Left ventricle myocardium inferior (tissue), 1 donor: ENCODE data around the gene C9orf50. TPM values are rescaled to one million over a fixed set of nuclear protein-coding genes. Genes with fewer than 3 reads are reported as not detected.

ENCODE experiments used
- DNase-seq: peaks from one replicate; pipeline ENCODE4 v3.0.0-alpha.2; 2020
- H3K27ac ChIP-seq: fragments of 200-600 bp; replicated peaks from 2 replicates; pipeline ENCODE4 v1.8.0; 2021
- H3K27me3 ChIP-seq: fragments of 200-600 bp; 2 replicates; pipeline ENCODE4 v1.8.0; 2021; ENCODE audit warnings: low read depth
- H3K36me3 ChIP-seq: fragments of 200-600 bp; 2 replicates; pipeline ENCODE4 v1.8.0; 2021
- H3K4me1 ChIP-seq: fragments of 200-600 bp; 2 replicates; pipeline ENCODE4 v1.8.0; 2021
- H3K4me3 ChIP-seq: fragments of 200-600 bp; 2 replicates; pipeline ENCODE4 v1.8.0; 2021; ENCODE audit warnings: mild to moderate bottlenecking, moderate library complexity
- H3K9me3 ChIP-seq: fragments of 200-600 bp; replicated peaks from 2 replicates; pipeline ENCODE4 v1.8.0; 2021
- CTCF ChIP-seq: fragments of 200-600 bp; IDR thresholded peaks from 2 replicates; pipeline ENCODE4 v1.8.0; 2021; ENCODE audit warnings: antibody characterized with exemption, mild to moderate bottlenecking, borderline replicate concordance
- intact Hi-C: fragments of 100-400 bp; cut with micrococcal nuclease; formaldehyde crosslinking; loops from one replicate; pipeline ENCODE4 v1.11.0; 2022
- total RNA-seq: library from RNA; stranded (reverse); fragmentation: NEBNext Ultra II Directional; extraction: Animal tissue kit (Norgen Biotek cat#: 25700); gene quantifications from one replicate; pipeline ENCODE4 v1.2.1, GENCODE V29; 2021
- donor health status: DM: no; HTN: yes; CAD: no; lungs with severe emphysema.

C9orf50 gene
- total RNA-seq, 1 donor from 2014 or later, result not detected

- Histone ChIP-seq H3K27me3 (peaks cover 12% of the 10 kb centered on the region), H3K9me3 (no peaks in the 10 kb centered on the region), H3K36me3 (no peaks in the 10 kb centered on the region), H3K4me3 (no peak overlapping the region), H3K4me1 (peaks cover 19% of the 10 kb centered on the region), H3K27ac (no peak overlapping the region)
- TF ChIP-seq CTCF, result no peak
- DNase-seq, result peak; percentile 9
- intact Hi-C loops, result no loop called here
Observed at GRCh38 chr9:129615407-129616285, 5.3 kb downstream of the C9orf50 start.

GRCh38 chr9:129614932-129615331, 6.0 kb downstream of the C9orf50 start:
- intact Hi-C loops, result loop anchor here (5.0 kb wide), 1 partner anchor 478 kb away; no protein-coding TSS in a partner anchor
- no peak overlapping the region for H3K4me3 ChIP-seq
- H3K36me3 ChIP-seq, result no peaks in the 10 kb centered on the region
- peaks cover 5% of the 10 kb centered on the region for H3K27me3 ChIP-seq
- DNase-seq, result no peak
- H3K27ac ChIP-seq, result no peak overlapping the region
- no peaks in the 10 kb centered on the region for H3K9me3 ChIP-seq
- TF ChIP-seq CTCF, result no peak
- peaks cover 17% of the 10 kb centered on the region for H3K4me1 ChIP-seq

- H3K4me1 ChIP-seq, result peaks cover 26% of the 10 kb centered on the region
- H3K27ac ChIP-seq, result peak overlapping the region; percentile 16
- intact Hi-C loops, result loop anchor here (5.0 kb wide), 1 partner anchor 476 kb away; no protein-coding TSS in a partner anchor
- peak; percentile 12 for DNase-seq
- H3K9me3 ChIP-seq, result no peaks in the 10 kb centered on the region
- no peaks in the 10 kb centered on the region for H3K36me3 ChIP-seq
- TF ChIP-seq CTCF, result no peak
- no peak overlapping the region for H3K4me3 ChIP-seq
- H3K27me3 ChIP-seq, result no peaks in the 10 kb centered on the region
Observed at GRCh38 chr9:129613520-129614175, 7.3 kb downstream of the C9orf50 start.

GRCh38 chr9:129612815-129613519, 7.9 kb downstream of the C9orf50 start:
- H3K4me1 ChIP-seq, result peaks cover 33% of the 10 kb centered on the region
- TF ChIP-seq CTCF, result no peak
- peak overlapping the region; percentile 16 for H3K27ac ChIP-seq
- no peaks in the 10 kb centered on the region for H3K9me3 ChIP-seq
- DNase-seq, result no peak
- H3K27me3 ChIP-seq, result no peaks in the 10 kb centered on the region
- no peak overlapping the region for H3K4me3 ChIP-seq
- no peaks in the 10 kb centered on the region for H3K36me3 ChIP-seq
- intact Hi-C loops, result loop anchor here (5.0 kb wide), 1 partner anchor 476 kb away; no protein-coding TSS in a partner anchor

GRCh38 chr9:129612123-129612522, 8.8 kb downstream of the C9orf50 start:
- intact Hi-C loops, result loop anchor here (5.0 kb wide), 1 partner anchor 475 kb away; no protein-coding TSS in a partner anchor
- Histone ChIP-seq H3K4me1 (peaks cover 39% of the 10 kb centered on the region), H3K9me3 (no peaks in the 10 kb centered on the region), H3K4me3 (no peak overlapping the region), H3K27ac (no peak overlapping the region), H3K27me3 (no peaks in the 10 kb centered on the region), H3K36me3 (no peaks in the 10 kb centered on the region)
- no peak for TF ChIP-seq CTCF
- no peak for DNase-seq
